Measurements from ENCODE around the gene NSL1. TPM values are rescaled to one million over a fixed set of nuclear protein-coding genes. Genes with fewer than 3 reads are reported as not detected.
"Not testable (repeated sequence)": the region's sequence is repeated elsewhere in the genome, so short reads cannot be mapped to it uniquely, and the experiment has no call there.

The NSL1 gene
- total and polyA plus RNA-seq, 2 donors (not counting 1 experiment from before 2014, with no cell fraction given): 20.5 to 45.9 TPM

DNA sequence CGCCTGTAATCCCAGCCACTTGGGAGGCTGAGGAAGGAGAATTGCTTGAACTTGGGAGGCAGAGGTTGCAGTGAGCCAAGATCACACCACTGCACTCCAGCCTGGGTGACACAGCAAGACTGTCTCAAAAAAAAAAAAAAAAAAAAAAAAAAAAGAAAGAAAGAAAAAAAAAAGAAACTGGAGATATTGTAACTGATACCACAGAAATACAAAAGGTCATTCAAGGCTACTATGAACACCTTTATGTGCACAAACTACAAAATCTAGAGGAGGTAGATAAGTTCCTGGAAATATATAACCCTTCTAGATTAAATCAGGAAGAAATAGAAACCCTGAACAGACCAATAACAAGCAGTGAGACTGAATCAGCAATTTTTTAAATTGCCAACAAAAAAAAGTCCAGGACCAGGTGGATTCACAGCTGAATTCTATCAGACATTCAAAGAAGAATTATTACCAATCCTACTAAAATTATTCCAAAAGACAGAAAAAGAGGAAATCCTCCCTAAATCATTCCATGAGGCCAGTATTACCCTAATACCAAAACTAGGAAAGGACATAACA is 26.8 kb downstream of the NSL1 start:
- H2AFZ ChIP-seq (ENCODE audit: insufficient read depth, low read depth, low read length, poor library complexity, severe bottlenecking); H3K4me2 ChIP-seq (replicated peaks; ENCODE audit: low read depth, low read length, poor library complexity, severe bottlenecking); H3K4me1 ChIP-seq (ENCODE audit: control insufficient read depth in 2 of 2, insufficient read depth in 2 of 2, low read length in 2 of 2); H3K4me3 Mint-ChIP-seq; POLR2A ChIA-PET; H3K4me1 Mint-ChIP-seq; intact Hi-C loops (cut with micrococcal nuclease); H3K36me3 ChIP-seq (replicated peaks in 1 of 2; ENCODE audit: control extremely low read depth in 1 of 2, control insufficient read depth in 1 of 2, extremely low read depth in 1 of 2, insufficient read depth in 2 of 2, low read length in 1 of 2); DNase-seq; H3K27me3 Mint-ChIP-seq; H3K27me3 ChIP-seq (replicated peaks in 1 of 4; ENCODE audit: control extremely low read depth in 1 of 4, control insufficient read depth in 3 of 4, insufficient read depth in 4 of 4, low read length in 3 of 4); H3K27ac Mint-ChIP-seq; H3K27ac ChIP-seq (ENCODE audit: low read length in 2 of 2); H3K9ac ChIP-seq (ENCODE audit: low read length); H3K9me3 Mint-ChIP-seq (ENCODE audit: insufficient read depth); H3K4me3 ChIP-seq (ENCODE audit: control extremely low read depth in 1 of 5, extremely low read depth in 1 of 5, insufficient read depth in 1 of 5, low read depth in 2 of 5, low read length in 4 of 5); ATAC-seq (ENCODE audit: low read depth): not testable (repeated sequence)
- Histone ChIP-seq H4K20me1 (ENCODE audit: control insufficient read depth, insufficient read depth, low read length, poor library complexity, severe bottlenecking) (peaks cover 25% of the 10 kb centered on the region), H3K9me3 (ENCODE audit: control extremely low read depth in 1 of 3, control insufficient read depth in 2 of 3, insufficient read depth in 1 of 3, low read length in 2 of 3) (peaks cover 2 to 28% (median 16%) of the 10 kb centered on the region in 3 donors), H3K79me2 (ENCODE audit: control insufficient read depth, insufficient read depth, low read length) (peaks cover 89% of the 10 kb centered on the region)
- CTCF ChIA-PET: interaction anchor here (0.7 to 1.2 kb wide), 2 partner anchors 17 to 100 kb away, joined by 3 to 4 read pairs; no protein-coding TSS in a partner anchor
- no CpG with 5 or more reads among the region's 1 CpG for WGBS (ENCODE audit: insufficient coverage)

DNA sequence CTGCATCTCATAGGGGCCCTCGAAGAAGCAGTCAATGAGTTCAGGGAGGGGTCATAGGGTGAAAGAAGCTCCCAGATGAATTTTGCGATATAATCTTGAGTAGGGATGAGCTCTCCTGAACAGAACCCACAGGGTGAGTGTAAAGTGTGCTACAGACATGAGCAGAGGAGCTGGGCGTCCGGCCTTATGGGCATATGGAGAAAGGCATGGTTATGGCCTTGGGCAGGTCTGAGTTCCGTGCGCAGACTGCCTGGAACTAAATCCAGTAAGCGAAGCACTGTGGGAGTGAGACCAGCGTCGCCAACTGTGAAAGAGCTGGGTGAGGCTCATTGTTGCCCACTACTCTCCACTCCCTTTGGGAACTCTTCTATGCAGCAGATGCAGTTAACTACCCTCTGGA is 28.7 kb downstream of the NSL1 start:
- ATAC-seq (ENCODE audit: low read depth): no peak
- intact Hi-C loops (cut with micrococcal nuclease): no loop called here
- DNase-seq: no peak
- Histone ChIP-seq H3K27me3 (replicated peaks in 1 of 4; ENCODE audit: control extremely low read depth in 1 of 4, control insufficient read depth in 3 of 4, insufficient read depth in 4 of 4, low read length in 3 of 4) (no peaks in the 10 kb centered on the region), H3K9ac (ENCODE audit: low read length) (no peak overlapping the region), H3K9me3 (ENCODE audit: control extremely low read depth in 1 of 3, control insufficient read depth in 2 of 3, insufficient read depth in 1 of 3, low read length in 2 of 3) (peaks cover 0 to 19% (median 0%) of the 10 kb centered on the region in 3 donors), H4K20me1 (ENCODE audit: control insufficient read depth, insufficient read depth, low read length, poor library complexity, severe bottlenecking) (peaks cover 39% of the 10 kb centered on the region), H3K4me2 (replicated peaks; ENCODE audit: low read depth, low read length, poor library complexity, severe bottlenecking) (no peak overlapping the region), H3K36me3 (replicated peaks in 1 of 2; ENCODE audit: control extremely low read depth in 1 of 2, control insufficient read depth in 1 of 2, extremely low read depth in 1 of 2, insufficient read depth in 2 of 2, low read length in 1 of 2) (peaks cover 5 to 8% of the 10 kb centered on the region in 2 experiments), H3K27ac (ENCODE audit: low read length in 2 of 2) (no peak overlapping the region), H2AFZ (ENCODE audit: insufficient read depth, low read depth, low read length, poor library complexity, severe bottlenecking) (no peak overlapping the region), H3K4me1 (ENCODE audit: control insufficient read depth in 2 of 2, insufficient read depth in 2 of 2, low read length in 2 of 2) (no peaks in the 10 kb centered on the region), H3K4me3 (ENCODE audit: control extremely low read depth in 1 of 5, extremely low read depth in 1 of 5, insufficient read depth in 1 of 5, low read depth in 2 of 5, low read length in 4 of 5) (no peak overlapping the region), H3K79me2 (ENCODE audit: control insufficient read depth, insufficient read depth, low read length) (peaks cover 87% of the 10 kb centered on the region)
- Mint-ChIP-seq H3K4me1 (peaks cover 6% of the 10 kb centered on the region), H3K4me3 (no peak overlapping the region), H3K27ac (no peak overlapping the region), H3K9me3 (ENCODE audit: insufficient read depth) (peaks cover 2% of the 10 kb centered on the region), H3K27me3 (no peaks in the 10 kb centered on the region)
- over 99% methylated on average over 9 of the region's 9 CpGs for WGBS (ENCODE audit: insufficient coverage)
- TF ChIP-seq EZH2 (IDR thresholded peaks at IDR 0.05; ENCODE audit: borderline replicate concordance, insufficient read depth, low read depth, low read length, poor library complexity, severe bottlenecking) (no peak), CTCF (IDR thresholded peaks at IDR 0.05) (no peak)
- POLR2A ChIA-PET: no interaction called here
- CTCF ChIA-PET: interaction anchor here (1.6 to 2.2 kb wide), 4 partner anchors 10 to 98 kb away, joined by 4 to 7 read pairs (median 6); no protein-coding TSS in a partner anchor

All from B cell (primary cell).